Measurements from ENCODE around the gene PPP2R5A. TPM values are rescaled to one million over a fixed set of nuclear protein-coding genes. Genes with fewer than 3 reads are reported as not detected.
A peak's percentile ranks its signal among the peaks of the same experiment; 100 is the strongest.

The PPP2R5A gene
- total RNA-seq, 1 donor from 2014 or later, result 80.7 TPM

GRCh38 chr1:212323066-212323465, 37.9 kb downstream of the PPP2R5A start:
- DNase-seq (no peak), ATAC-seq (no peak)
- intact Hi-C loops (cut with micrococcal nuclease), result no loop called here

DNA sequence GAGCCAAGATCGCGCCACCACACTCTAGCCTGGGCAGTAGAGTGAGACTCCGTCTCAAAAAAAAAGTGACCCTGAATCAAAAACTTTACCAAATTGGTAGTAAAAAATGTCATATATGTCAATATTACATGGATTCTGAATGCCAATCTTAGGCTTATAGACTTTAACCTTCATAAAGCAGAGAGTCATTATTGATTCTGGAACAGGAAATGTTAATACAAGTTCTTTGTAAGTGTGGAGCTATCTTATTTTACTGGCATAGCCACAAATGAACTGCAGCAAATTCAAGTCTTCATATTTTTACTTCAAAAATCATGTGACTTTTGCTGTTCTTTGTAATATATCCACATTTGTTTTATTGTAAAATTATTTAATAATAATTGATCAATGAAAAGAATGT, 41.3 kb downstream of the PPP2R5A start:
- ATAC-seq, result no peak
- intact Hi-C loops (cut with micrococcal nuclease), result no loop called here
- no peak for DNase-seq

DNA sequence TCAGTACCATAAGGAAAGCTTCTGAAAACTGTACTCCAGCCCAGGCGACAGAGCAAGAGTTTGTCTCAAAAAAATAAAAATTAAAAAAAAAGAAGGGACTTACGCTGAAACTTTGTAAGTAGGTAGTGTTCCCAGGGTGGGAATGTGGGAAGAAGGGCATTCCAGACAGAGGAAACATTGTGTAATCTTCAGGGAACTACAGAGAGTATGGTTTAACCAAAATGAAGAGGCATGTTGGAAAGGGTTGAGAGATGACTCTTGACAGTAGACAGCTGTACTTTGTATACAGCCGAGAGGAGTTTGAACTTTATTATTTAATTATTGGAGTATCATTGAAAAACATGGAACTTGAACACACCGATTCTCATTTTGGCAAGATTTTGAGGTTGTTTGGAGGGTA, 43.0 kb downstream of the PPP2R5A start:
- ATAC-seq, result peak; percentile 43
- DNase-seq, result no peak
- intact Hi-C loops (cut with micrococcal nuclease), result no loop called here

DNA sequence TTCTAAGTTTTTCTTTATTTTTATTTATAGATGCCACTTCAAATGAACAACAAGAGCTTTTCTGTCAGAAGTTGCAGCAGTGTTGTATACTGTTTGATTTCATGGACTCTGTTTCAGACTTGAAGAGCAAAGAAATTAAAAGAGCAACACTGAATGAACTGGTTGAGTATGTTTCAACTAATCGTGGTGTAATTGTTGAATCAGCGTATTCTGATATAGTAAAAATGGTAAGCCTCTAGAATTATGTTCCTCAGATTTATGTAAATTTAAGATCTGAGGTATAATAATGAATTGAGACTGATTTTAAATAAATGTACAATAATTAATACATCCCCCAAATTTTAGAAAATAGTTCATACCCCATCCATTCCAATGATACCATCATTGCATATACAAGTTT, 43.9 kb downstream of the PPP2R5A start:
- no peak for DNase-seq
- intact Hi-C loops (cut with micrococcal nuclease), result no loop called here
- ATAC-seq, result no peak

DNA sequence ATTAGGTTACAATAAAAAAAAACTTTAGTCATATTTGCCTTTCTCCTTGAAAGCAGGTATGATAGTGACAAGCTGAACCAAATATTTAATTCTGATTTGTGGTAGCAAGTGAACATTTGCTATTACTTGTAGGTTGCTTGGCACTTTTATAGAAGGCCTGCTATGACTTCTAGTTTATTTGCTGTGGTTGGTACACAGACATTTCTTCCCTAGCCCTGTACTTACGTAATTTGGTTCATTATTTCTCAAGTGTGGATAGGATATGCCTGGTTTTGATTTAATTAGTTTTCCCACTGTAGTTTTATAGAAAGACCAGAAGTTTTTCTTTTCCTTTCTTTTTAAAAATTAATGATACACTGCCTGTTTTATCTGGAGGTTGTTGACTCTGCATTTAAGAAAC, 55.9 kb downstream of the PPP2R5A start:
- ATAC-seq (no peak), DNase-seq (no peak)
- intact Hi-C loops (cut with micrococcal nuclease), result no loop called here

GRCh38 chr1:212344905-212345304, 59.7 kb downstream of the PPP2R5A start:
- ATAC-seq (no peak), DNase-seq (no peak)
- intact Hi-C loops (cut with micrococcal nuclease), result no loop called here

GRCh38 chr1:212346601-212347000, 61.4 kb downstream of the PPP2R5A start:
- intact Hi-C loops (cut with micrococcal nuclease), result no loop called here
- ATAC-seq (no peak), DNase-seq (no peak)

DNA sequence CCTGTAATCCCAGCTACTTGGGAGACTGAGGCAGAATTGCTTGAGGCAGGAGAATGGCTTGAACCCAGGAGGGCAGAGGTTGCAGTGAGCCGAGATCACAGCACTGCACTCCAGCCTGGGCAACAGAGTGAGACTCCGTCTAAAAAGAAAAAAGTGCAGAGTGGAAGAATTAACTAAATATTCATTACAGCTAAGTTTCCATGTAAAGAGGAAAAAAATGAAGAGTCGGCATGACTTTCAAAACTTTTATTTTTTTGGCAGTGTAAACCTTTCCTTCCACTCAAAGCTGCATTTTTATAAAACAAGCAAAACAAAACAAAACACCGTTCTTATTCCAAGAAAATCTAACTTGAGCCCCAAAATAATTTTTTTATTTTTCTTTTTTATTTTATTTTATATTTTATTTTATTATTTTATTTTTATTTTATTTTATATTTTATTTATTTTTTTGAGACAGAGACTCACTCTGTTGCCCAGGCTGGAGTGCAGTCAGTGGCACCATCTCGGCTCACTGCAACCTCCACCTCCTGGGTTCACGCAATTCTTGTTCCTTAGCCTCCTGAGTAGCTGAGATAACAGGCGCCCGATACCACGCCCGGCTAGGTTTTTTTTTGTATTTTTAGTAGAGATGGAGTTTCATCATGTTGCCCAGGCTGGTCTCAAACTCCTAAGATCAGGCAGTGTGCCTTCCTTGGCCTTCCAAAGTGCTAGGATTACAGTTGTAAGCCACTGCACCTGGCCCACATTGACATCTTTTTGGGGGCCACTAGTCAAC, 66.6 kb downstream of the PPP2R5A start:
- intact Hi-C loops (cut with micrococcal nuclease), result no loop called here
- ATAC-seq (no peak), DNase-seq (no peak)

DNA sequence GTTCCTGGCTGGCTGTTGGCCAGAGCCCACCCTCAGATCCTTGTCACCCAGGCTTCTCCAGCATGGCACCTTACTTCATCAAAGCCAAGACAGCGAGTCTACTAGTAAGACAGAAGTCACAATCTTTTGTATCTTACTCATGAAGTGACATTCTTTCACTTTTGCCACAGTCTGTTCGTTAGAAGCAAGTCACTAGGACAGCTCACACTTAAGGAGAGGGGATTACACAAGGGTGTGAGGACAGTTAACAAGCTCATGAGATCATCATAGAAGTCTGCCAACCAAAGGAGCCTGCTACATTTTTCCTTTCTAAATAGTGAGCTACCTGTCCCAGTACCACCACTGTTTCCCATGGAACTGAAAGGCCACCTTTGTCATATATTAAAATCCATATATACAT, 68.0 kb downstream of the PPP2R5A start:
- ATAC-seq (no peak), DNase-seq (no peak)
- intact Hi-C loops (cut with micrococcal nuclease), result no loop called here

GRCh38 chr1:212354464-212354863, 69.3 kb downstream of the PPP2R5A start:
- intact Hi-C loops (cut with micrococcal nuclease), result no loop called here
- ATAC-seq, result no peak
- no peak for DNase-seq

- DNase-seq (no peak), ATAC-seq (no peak)
- intact Hi-C loops (cut with micrococcal nuclease), result no loop called here
Measured at GRCh38 chr1:212355230-212355969, 70.2 kb downstream of the PPP2R5A start.

DNA sequence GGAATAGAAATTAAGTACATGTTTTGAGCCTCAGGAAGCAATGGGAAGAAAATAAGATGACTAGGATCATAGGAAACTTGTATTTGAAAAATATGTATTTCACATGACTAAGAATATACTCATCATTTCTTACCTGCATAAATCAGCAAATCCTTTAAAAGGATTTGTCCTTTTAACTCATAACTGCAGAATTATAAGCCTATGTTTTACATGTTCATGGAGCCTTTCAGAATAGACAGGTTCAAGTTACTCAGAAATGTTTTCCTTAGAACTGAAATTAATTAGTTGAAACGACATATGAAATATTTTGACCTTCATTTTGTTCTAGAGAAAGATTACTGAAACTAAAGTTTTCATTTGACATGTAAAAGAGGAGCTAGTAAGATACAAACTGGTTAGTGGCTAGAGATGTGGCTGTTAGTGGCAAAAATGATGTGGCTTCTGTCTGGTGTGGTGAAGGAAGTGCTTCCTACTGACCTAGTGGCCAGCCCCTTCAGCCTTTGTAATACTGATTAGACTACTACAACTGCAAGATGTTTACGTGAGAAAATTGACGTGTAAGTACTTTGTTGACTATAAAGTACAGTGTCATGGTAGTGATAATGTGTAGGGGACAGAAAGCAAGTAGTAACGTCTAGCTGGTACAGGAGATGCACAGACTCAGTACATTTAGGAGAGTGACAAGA, 74.7 kb downstream of the PPP2R5A start:
- intact Hi-C loops (cut with micrococcal nuclease), result no loop called here
- ATAC-seq (no peak), DNase-seq (no peak)

DNA sequence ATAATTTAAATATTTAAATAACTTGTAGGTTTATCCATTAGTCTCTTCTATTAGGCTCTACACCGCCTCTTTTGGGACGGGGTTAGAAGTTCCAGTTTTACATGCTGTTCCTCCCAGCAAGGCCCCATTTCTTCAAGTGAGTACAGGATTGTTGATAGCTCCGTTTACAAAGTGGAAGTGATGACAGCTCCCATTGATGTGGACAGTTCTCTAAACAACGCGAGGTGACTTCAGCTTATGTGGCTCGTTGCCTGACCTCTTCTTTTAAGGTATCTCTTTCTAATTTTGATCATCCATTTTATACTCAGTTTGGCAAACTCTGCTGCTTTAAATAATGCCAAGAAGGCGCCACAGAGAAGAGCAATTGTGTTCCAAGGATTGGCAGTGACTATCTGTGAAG, 79.8 kb downstream of the PPP2R5A start:
- ATAC-seq (peak; percentile 83), DNase-seq (no peak)
- intact Hi-C loops (cut with micrococcal nuclease), result loop anchor here (5.0 kb wide), 1 partner anchor 293 kb away; no protein-coding TSS in a partner anchor

DNA sequence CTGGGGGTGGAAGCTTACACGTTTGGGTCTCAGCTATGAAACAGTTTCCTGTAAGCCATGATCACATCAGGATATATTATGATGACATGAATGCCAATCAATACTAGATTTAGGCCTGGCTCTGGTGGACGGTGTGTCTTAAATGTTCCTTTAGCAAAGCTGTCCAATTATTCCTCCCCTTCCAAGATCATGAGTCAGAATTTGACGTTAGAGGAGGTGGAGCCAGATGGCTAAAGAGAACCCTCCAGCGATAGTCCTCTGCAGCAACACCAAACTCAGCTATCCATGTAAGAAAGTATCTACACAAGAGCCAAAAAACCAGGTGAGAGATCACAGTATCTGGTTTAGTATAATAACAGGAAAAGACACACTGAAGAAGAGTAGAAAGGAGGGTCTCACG, 81.7 kb downstream of the PPP2R5A start:
- ATAC-seq (no peak), DNase-seq (no peak)
- intact Hi-C loops (cut with micrococcal nuclease), result loop anchor here (5.0 kb wide), 1 partner anchor 295 kb away; no protein-coding TSS in a partner anchor

GRCh38 chr1:212367474-212368072, 82.4 kb downstream of the PPP2R5A start:
- intact Hi-C loops (cut with micrococcal nuclease), result loop anchor here (5.0 kb wide), 1 partner anchor 295 kb away; no protein-coding TSS in a partner anchor
- ATAC-seq, result peak; percentile 26

GRCh38 chr1:212368073-212368484, 82.9 kb downstream of the PPP2R5A start:
- ATAC-seq (peak; percentile 77), DNase-seq (no peak)
- intact Hi-C loops (cut with micrococcal nuclease), result loop anchor here (5.0 kb wide), 1 partner anchor 296 kb away; no protein-coding TSS in a partner anchor

More at GRCh38 chr1:212367474-212368072, 82.4 kb downstream of the PPP2R5A start:
- no peak for DNase-seq

- ATAC-seq, result no peak
- intact Hi-C loops (cut with micrococcal nuclease), result no loop called here
- DNase-seq, result no peak
Measured at GRCh38 chr1:212375986-212376385, 90.8 kb downstream of the PPP2R5A start.

DNA sequence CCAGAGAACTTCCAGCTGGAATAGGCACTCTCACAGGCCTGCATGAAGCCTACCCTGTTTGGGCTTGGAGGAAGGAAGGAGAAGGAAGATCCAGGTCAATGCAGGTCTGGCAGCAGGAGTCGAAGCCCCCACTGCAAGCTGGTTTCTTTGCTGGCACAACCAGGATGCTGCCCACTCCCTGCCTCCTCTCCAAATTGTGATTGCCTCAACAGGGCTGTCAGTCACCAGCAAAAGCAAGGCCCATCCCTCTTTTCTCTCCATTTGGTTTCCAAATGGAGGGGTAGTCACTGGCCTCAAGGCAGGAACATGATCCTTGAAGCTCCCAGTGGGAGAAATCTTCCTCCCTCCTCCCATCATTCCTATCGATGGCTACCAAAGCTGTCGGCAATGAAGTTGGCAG, 92.4 kb downstream of the PPP2R5A start:
- no peak for DNase-seq
- intact Hi-C loops (cut with micrococcal nuclease), result no loop called here
- ATAC-seq, result no peak

- intact Hi-C loops (cut with micrococcal nuclease), result no loop called here
- ATAC-seq (no peak), DNase-seq (no peak)
Measured at GRCh38 chr1:212379366-212379765, 94.2 kb downstream of the PPP2R5A start.
